Measurements from ENCODE around the gene TOMM70. TPM values are rescaled to one million over a fixed set of nuclear protein-coding genes. Genes with fewer than 3 reads are reported as not detected.

Gene TOMM70
- 48.6 and 61.8 TPM in 2 replicates for polyA plus RNA-seq (2011; rRNA removed)
- 14.8 and 16.5 TPM in 2 replicates for polyA plus RNA-seq (2012; cell fraction: cytosol; rRNA removed)
- 11.7 and 12.6 TPM in 2 replicates for polyA plus RNA-seq (2012; cell fraction: nucleus; rRNA removed)
- 49.1 to 55.4 TPM (median 49.3 TPM) in 3 replicates for polyA plus RNA-seq (2017; fragmentation: RNase III; extraction: RNeasy Plus Mini Kit Qiagen cat#74134 plus additional on column Dnase treatment)
- 17.5 and 19.5 TPM in 2 replicates for polyA minus RNA-seq (2011; rRNA and poly(A)+ RNA removed)

DNA sequence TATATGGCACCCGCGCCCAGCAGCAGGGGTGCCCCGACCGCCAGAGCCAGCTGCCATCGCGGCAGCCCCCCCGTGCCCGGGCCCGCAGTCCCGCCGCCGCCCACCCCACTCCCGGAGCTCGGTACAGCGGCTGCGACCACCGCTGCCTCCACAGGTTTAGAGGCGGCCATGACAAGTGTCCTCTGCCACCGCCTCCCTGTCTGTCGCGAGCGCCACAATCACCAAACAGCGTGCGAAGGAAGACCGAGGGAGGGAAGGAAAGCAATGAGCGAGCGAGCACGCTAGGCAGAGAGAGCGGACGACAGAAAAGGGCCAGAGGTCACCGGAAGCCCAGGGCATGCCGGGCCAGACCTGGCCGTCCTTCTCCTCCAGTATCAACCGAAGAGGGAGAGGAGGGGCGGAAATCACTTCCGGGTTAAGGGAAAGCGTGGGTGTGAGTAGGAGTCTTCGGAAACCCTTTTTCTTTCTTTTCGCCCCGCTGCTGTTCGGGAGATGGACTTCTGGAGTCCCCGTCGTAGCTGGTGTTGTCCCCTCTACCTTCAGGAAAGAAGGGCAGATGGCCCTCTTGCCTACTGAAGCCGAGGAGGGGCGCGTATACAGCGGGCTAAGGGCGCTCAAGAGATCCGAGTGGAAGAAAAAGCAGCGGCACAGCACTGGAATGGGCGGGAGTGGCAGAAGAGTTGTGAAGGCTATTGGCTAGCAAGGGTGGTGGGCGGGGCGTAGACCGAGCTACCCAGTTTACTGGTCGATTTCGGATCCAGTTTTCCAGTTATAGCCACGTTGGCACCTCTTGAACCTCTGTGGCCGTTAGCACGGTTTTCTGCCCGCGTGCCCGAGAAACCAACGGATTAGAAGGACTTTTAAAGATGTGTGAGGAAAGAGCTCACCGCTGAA is at the start of gene TOMM70, which contains the start of gene LNP1:
TOMM70 (minus strand) TSS at position 310 of the 894 bp plus-strand sequence; CDS start at position 170, 140 bp downstream.
LNP1 (plus strand) TSS at position 760 of the 894 bp plus-strand sequence. CDS start 28,191 bp downstream, outside the sequence.
- Histone ChIP-seq H3K4me1 (peaks cover 32% of the 10 kb centered on the region; the same call in 1 of the 3 replicates), H3K4me2 (peak within 1 kb of the TSS; percentile 97), H3K27ac (peak within 1 kb of the TSS; percentile 93 to 97), H3K4me3 (peak within 1 kb of the TSS; percentile 91), H3K9me3 (no peaks in the 10 kb centered on the region)
- ChIA-PET POLR2A (interaction anchor here (0.5 to 2.0 kb wide), 22 partner anchors 9 to 1309 kb away, joined by 3 to 20 read pairs (median 4); partner anchors contain the start of genes NIT2, TBC1D23 and TMEM45A), CTCF (interaction anchor here (0.9 to 1.7 kb wide), 7 partner anchors 10 to 1173 kb away, joined by 3 to 5 read pairs (median 3); partner anchors contain the start of gene PCNP)
- WGBS (ENCODE audit: missing lambda C conversion rate), result 1% methylated on average over 45 of the region's 64 CpGs
- ATAC-seq, result peak; percentile 96
- FAIRE-seq, result peak; percentile 78
- peak; percentile 76 to 97 for DNase-seq (ENCODE audit: low read depth in 1 of 2, low spot score in 1 of 2)
- TF ChIP-seq, protein P1, sequence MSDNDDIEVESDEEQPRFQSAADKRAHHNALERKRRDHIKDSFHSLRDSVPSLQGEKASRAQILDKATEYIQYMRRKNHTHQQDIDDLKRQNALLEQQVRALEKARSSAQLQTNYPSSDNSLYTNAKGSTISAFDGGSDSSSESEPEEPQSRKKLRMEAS (IDR thresholded peaks at IDR 0.05), result peak; percentile 97
- TF ChIP-seq FOSB (CRISPR knock-in tag; IDR thresholded peaks at IDR 0.05) (no peak), CHD2 (IDR thresholded peaks at IDR 0.05; ENCODE audit: low read length, partially characterized antibody) (no peak), GATA3 (IDR thresholded peaks at IDR 0.05; ENCODE audit: borderline replicate concordance) (no peak), TP53 (CRISPR knock-in tag; IDR thresholded peaks at IDR 0.05) (no peak), CHD4 (IDR thresholded peaks at IDR 0.05; ENCODE audit: borderline replicate concordance) (no peak), NFE2L2 (conservative IDR thresholded peaks at IDR 0.05; ENCODE audit: low read length) (no peak), EHMT2 (IDR thresholded peaks at IDR 0.05; ENCODE audit: low read depth) (no peak), JUN (IDR thresholded peaks at IDR 0.05) (peak; percentile 72 to 94), RAD21 (conservative IDR thresholded peaks at IDR 0.05 in 1 of 2, IDR thresholded peaks at IDR 0.05 in 1 of 2) (no peak), CEBPB (IDR thresholded peaks at IDR 0.05) (no peak), HOXB13 (CRISPR knock-in tag; IDR thresholded peaks at IDR 0.05; ENCODE audit: low read depth) (no peak), SMC3 (IDR thresholded peaks at IDR 0.05) (no peak), MAFK (IDR thresholded peaks at IDR 0.05; ENCODE audit: partially characterized antibody) (peak; percentile 49), RNF2 (IDR thresholded peaks at IDR 0.05; ENCODE audit: borderline replicate concordance, low read depth) (no peak), HES2 (IDR thresholded peaks at IDR 0.05) (no peak), NR3C1 (IDR thresholded peaks at IDR 0.05) (no peak), CTCF (IDR thresholded peaks at IDR 0.05) (no peak), MYC (IDR thresholded peaks at IDR 0.05; ENCODE audit: borderline replicate concordance, low read length) (peak; percentile 82), EHF (CRISPR knock-in tag; IDR thresholded peaks at IDR 0.05) (no peak), RARB (CRISPR knock-in tag; IDR thresholded peaks at IDR 0.05) (no peak), NPAS2 (CRISPR knock-in tag; IDR thresholded peaks at IDR 0.05; ENCODE audit: borderline replicate concordance) (no peak), RCOR1 (IDR thresholded peaks at IDR 0.05; ENCODE audit: low read depth, low read length) (no peak), KDM5A (IDR thresholded peaks at IDR 0.05) (peak; percentile 54; the same call in 1 of the 2 replicates), REST (IDR thresholded peaks at IDR 0.05) (no peak), HEYL (CRISPR knock-in tag; IDR thresholded peaks at IDR 0.05) (no peak)
- TF ChIP-seq, protein P2, sequence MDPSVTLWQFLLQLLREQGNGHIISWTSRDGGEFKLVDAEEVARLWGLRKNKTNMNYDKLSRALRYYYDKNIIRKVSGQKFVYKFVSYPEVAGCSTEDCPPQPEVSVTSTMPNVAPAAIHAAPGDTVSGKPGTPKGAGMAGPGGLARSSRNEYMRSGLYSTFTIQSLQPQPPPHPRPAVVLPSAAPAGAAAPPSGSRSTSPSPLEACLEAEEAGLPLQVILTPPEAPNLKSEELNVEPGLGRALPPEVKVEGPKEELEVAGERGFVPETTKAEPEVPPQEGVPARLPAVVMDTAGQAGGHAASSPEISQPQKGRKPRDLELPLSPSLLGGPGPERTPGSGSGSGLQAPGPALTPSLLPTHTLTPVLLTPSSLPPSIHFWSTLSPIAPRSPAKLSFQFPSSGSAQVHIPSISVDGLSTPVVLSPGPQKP (IDR thresholded peaks at IDR 0.05; ENCODE audit: low read depth, low read length), result no peak
- TF ChIP-seq, protein P3, sequence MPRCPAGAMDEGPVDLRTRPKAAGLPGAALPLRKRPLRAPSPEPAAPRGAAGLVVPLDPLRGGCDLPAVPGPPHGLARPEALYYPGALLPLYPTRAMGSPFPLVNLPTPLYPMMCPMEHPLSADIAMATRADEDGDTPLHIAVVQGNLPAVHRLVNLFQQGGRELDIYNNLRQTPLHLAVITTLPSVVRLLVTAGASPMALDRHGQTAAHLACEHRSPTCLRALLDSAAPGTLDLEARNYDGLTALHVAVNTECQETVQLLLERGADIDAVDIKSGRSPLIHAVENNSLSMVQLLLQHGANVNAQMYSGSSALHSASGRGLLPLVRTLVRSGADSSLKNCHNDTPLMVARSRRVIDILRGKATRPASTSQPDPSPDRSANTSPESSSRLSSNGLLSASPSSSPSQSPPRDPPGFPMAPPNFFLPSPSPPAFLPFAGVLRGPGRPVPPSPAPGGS (IDR thresholded peaks at IDR 0.05), result peak; percentile 76; the same call in 2 of the 3 replicates
- TF ChIP-seq, protein P4, sequence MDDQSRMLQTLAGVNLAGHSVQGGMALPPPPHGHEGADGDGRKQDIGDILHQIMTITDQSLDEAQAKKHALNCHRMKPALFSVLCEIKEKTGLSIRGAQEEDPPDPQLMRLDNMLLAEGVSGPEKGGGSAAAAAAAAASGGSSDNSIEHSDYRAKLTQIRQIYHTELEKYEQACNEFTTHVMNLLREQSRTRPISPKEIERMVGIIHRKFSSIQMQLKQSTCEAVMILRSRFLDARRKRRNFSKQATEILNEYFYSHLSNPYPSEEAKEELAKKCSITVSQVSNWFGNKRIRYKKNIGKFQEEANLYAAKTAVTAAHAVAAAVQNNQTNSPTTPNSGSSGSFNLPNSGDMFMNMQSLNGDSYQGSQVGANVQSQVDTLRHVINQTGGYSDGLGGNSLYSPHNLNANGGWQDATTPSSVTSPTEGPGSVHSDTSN (IDR thresholded peaks at IDR 0.05), result no peak

Data from A549 (cell line).